HEK293 (cell line): Measurements from ENCODE around the gene RPS26.

Source experiments
- AEBP2 ChIP-seq: fragments of 450-650 bp; formaldehyde crosslinking; IDR thresholded peaks from 2 replicates; pipeline ENCODE4 v1.5.1; 2016; ENCODE audit warnings: missing biosample characterization, missing genetic modification characterization, borderline replicate concordance
- HOXD13 ChIP-seq: sonication (generic); formaldehyde crosslinking; IDR thresholded peaks from 2 replicates; pipeline ENCODE4 v1.8.0; 2022; ENCODE audit warnings: missing genetic modification reagents, borderline replicate concordance
- KLF10 ChIP-seq: fragments of 450-650 bp; IDR thresholded peaks from 2 replicates; pipeline ENCODE4 v1.5.1; 2018; ENCODE audit warnings: missing biosample characterization, mild to moderate bottlenecking, missing genetic modification characterization
- KLF16 ChIP-seq: fragments of 450-650 bp; formaldehyde crosslinking; IDR thresholded peaks from 2 replicates; pipeline ENCODE4 v1.5.1; 2017; ENCODE audit warnings: missing biosample characterization, missing genetic modification characterization
- PRDM10 ChIP-seq: fragments of 450-650 bp; formaldehyde crosslinking; IDR thresholded peaks from 2 replicates; pipeline ENCODE4 v1.5.1; 2016; ENCODE audit warnings: missing biosample characterization, missing genetic modification characterization
- PRDM6 ChIP-seq: fragments of 450-650 bp; formaldehyde crosslinking; IDR thresholded peaks from 2 replicates; pipeline ENCODE4 v1.5.1; 2017; ENCODE audit warnings: missing biosample characterization, missing genetic modification characterization
- SCRT2 ChIP-seq: fragments of 450-650 bp; formaldehyde crosslinking; IDR thresholded peaks from 2 replicates; pipeline ENCODE4 v1.5.1; 2016; ENCODE audit warnings: missing biosample characterization, missing genetic modification characterization
- SETDB1 ChIP-seq: IDR thresholded peaks from one replicate; pipeline ENCODE4 v1.6.1; 2017; ENCODE audit warnings: mild to moderate bottlenecking, low read length, moderate library complexity, mixed read lengths; ENCODE audit not compliant: insufficient read length
- TSHZ1 ChIP-seq: fragments of 450-650 bp; formaldehyde crosslinking; IDR thresholded peaks from 2 replicates; pipeline ENCODE4 v1.5.1; 2016; ENCODE audit warnings: missing biosample characterization, missing genetic modification characterization, borderline replicate concordance
- ZBTB26 ChIP-seq: fragments of 450-650 bp; formaldehyde crosslinking; optimal IDR thresholded peaks from 2 replicates; pipeline ENCODE3; 2016; ENCODE audit warnings: missing biosample characterization, mild to moderate bottlenecking, missing genetic modification characterization
- ZNF148 ChIP-seq: fragments of 450-650 bp; formaldehyde crosslinking; IDR thresholded peaks from 2 replicates; pipeline ENCODE4 v1.5.0; 2017; ENCODE audit warnings: missing biosample characterization, missing genetic modification characterization, borderline replicate concordance
- ZNF169 ChIP-seq: fragments of 450-650 bp; formaldehyde crosslinking; IDR thresholded peaks from 2 replicates; pipeline ENCODE4 v1.5.1; 2016; ENCODE audit warnings: missing biosample characterization, missing genetic modification characterization
- ZNF223 ChIP-seq: fragments of 450-650 bp; formaldehyde crosslinking; IDR thresholded peaks from 2 replicates; pipeline ENCODE4 v1.5.1; 2016; ENCODE audit warnings: missing biosample characterization, missing genetic modification characterization
- ZNF239 ChIP-seq: fragments of 450-650 bp; formaldehyde crosslinking; IDR thresholded peaks from 2 replicates; pipeline ENCODE4 v1.5.1; 2016; ENCODE audit warnings: missing biosample characterization, missing genetic modification characterization
- ZNF248 ChIP-seq: fragments of 450-650 bp; formaldehyde crosslinking; IDR thresholded peaks from 2 replicates; pipeline ENCODE4 v1.5.1; 2017; ENCODE audit warnings: missing biosample characterization, missing genetic modification characterization
- ZNF521 ChIP-seq: fragments of 450-650 bp; formaldehyde crosslinking; IDR thresholded peaks from 2 replicates; pipeline ENCODE4 v1.5.1; 2017; ENCODE audit warnings: missing biosample characterization, mild to moderate bottlenecking, missing genetic modification characterization
- ZNF529 ChIP-seq: fragments of 450-650 bp; formaldehyde crosslinking; IDR thresholded peaks from 2 replicates; pipeline ENCODE4 v1.5.1; 2017; ENCODE audit warnings: missing genetic modification characterization, missing biosample characterization; ENCODE audit not compliant: insufficient replicate concordance
- ZNF544 ChIP-seq: fragments of 450-650 bp; formaldehyde crosslinking; IDR thresholded peaks from 2 replicates; pipeline ENCODE4 v1.5.0; 2017; ENCODE audit warnings: missing biosample characterization, missing genetic modification characterization
- ZNF621 ChIP-seq: fragments of 450-650 bp; formaldehyde crosslinking; IDR thresholded peaks from 2 replicates; pipeline ENCODE4 v1.5.1; 2017; ENCODE audit warnings: missing biosample characterization, missing genetic modification characterization
- ZNF654 ChIP-seq: fragments of 450-650 bp; formaldehyde crosslinking; IDR thresholded peaks from 2 replicates; pipeline ENCODE4 v1.5.1; 2016; ENCODE audit warnings: low read depth, missing biosample characterization, missing genetic modification characterization
- ZNF677 ChIP-seq: fragments of 450-650 bp; IDR thresholded peaks from 2 replicates; pipeline ENCODE4 v1.5.0; 2018; ENCODE audit warnings: missing biosample characterization, mild to moderate bottlenecking, missing genetic modification characterization, moderate library complexity
- ZNF747 ChIP-seq: fragments of 450-650 bp; formaldehyde crosslinking; IDR thresholded peaks from 2 replicates; pipeline ENCODE4 v1.5.1; 2016; ENCODE audit warnings: missing biosample characterization, missing genetic modification characterization
- ZNF785 ChIP-seq: fragments of 450-650 bp; formaldehyde crosslinking; IDR thresholded peaks from 2 replicates; pipeline ENCODE4 v1.5.1; 2016; ENCODE audit warnings: missing biosample characterization, missing genetic modification characterization
- ZSCAN30 ChIP-seq: fragments of 450-650 bp; IDR thresholded peaks from 2 replicates; pipeline ENCODE4 v1.5.1; 2018; ENCODE audit warnings: missing biosample characterization, mild to moderate bottlenecking, missing genetic modification characterization, moderate library complexity
- ZXDB ChIP-seq: fragments of 450-650 bp; formaldehyde crosslinking; IDR thresholded peaks from 2 replicates; pipeline ENCODE4 v1.5.1; 2016; ENCODE audit warnings: missing biosample characterization, missing genetic modification characterization

RPS26 gene

GRCh38 chr12:56079723-56080555 is 38.2 kb downstream of the RPS26 start, which contains the start of gene ERBB3 (continued):
- peak; percentile 99 for TF ChIP-seq PRDM10 (tag by site-specific recombination)
- no peak for TF ChIP-seq HOXD13
- no peak for TF ChIP-seq ZNF223 (tag by site-specific recombination)
- TF ChIP-seq ZNF248 = no peak
- TF ChIP-seq ZNF544 = no peak
- peak; percentile 79; the same call in 1 of the 2 replicates for TF ChIP-seq TSHZ1 (tag by site-specific recombination)
- TF ChIP-seq ZBTB26 = peak; percentile 91
- 0 out of 2 replicates have a peak, but pooled peaks have one; percentile 6 for TF ChIP-seq ZSCAN30
- TF ChIP-seq ZXDB = peak; percentile 93
- no peak for TF ChIP-seq ZNF521 (tag by site-specific recombination)
- peak; percentile 80 for TF ChIP-seq ZNF785
- TF ChIP-seq KLF10 (tag by site-specific recombination) = peak; percentile 98
- no peak for TF ChIP-seq AEBP2
- no peak for TF ChIP-seq ZNF654
- TF ChIP-seq ZNF529 (tag by site-specific recombination) = no peak
- TF ChIP-seq ZNF621 = no peak
- TF ChIP-seq ZNF239 (tag by site-specific recombination) = peak; percentile 63; the same call in 1 of the 2 replicates
- no peak for TF ChIP-seq PRDM6
- TF ChIP-seq SETDB1 = no peak
- TF ChIP-seq ZNF677 (tag by site-specific recombination) = no peak
- TF ChIP-seq SCRT2 (tag by site-specific recombination) = no peak
- no peak; the same call in 1 of the 2 replicates for TF ChIP-seq ZNF148 (tag by site-specific recombination)
- peak; percentile 100 for TF ChIP-seq KLF16 (tag by site-specific recombination)
- no peak for TF ChIP-seq ZNF169 (tag by site-specific recombination)
- TF ChIP-seq ZNF747 (tag by site-specific recombination) = no peak
